ENCODE measurements around the gene DDX41.
A peak's percentile ranks its signal among the peaks of the same experiment; 100 is the strongest.
"Not testable (repeated sequence)": the region's sequence is repeated elsewhere in the genome, so short reads cannot be mapped to it uniquely, and the experiment has no call there.

Gene DDX41

DNA sequence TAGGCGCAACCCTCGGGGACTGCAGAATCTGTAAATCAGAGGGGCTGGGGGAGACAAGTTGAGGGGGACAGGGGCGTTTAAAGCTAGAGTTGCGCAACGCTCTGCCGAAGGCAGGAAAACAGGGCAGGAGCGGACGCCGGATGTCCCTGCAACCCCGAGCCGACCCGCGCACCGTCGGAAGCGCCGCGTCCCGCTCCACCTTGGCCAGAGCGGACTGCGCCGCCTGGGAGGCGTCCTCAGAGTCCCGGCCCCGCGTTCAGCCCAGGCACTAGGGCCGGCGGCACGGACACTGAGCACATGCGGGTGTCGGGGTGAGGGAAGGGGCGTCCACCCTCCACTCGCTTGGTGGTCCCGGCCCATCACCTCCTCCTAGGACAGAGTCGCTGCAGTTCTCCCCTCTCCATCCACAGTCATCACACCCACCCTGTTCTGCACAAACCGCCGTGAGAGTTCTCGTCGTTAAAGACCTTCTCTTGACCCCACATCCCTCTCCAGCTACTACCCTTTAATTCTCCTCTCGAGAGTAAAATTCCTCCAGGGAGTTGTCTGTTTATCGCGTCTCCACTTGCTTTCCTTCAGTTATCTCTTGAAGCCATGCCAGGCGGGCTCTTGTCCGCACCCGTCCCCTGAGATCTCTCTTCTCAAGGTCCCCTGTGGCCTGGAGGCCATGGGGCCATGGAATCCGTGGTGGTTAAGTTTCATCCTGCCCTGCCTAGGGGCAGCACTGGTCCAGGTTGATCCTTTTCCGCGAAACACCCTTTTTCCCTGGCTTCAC, 18.6 kb downstream of the DDX41 start:
- no peak for DNase-seq (ENCODE audit: low read depth, low spot score)

- DNase-seq (ENCODE audit: low read depth, low spot score), result peak; percentile 95
Measured at GRCh38 chr5:177497292-177498012, 19.3 kb downstream of the DDX41 start, which contains the start of gene PDLIM7. TSS of gene PDLIM7 (minus strand) at chr5:177497604. CDS start at chr5:177496512, 1,092 bp downstream.

DNA sequence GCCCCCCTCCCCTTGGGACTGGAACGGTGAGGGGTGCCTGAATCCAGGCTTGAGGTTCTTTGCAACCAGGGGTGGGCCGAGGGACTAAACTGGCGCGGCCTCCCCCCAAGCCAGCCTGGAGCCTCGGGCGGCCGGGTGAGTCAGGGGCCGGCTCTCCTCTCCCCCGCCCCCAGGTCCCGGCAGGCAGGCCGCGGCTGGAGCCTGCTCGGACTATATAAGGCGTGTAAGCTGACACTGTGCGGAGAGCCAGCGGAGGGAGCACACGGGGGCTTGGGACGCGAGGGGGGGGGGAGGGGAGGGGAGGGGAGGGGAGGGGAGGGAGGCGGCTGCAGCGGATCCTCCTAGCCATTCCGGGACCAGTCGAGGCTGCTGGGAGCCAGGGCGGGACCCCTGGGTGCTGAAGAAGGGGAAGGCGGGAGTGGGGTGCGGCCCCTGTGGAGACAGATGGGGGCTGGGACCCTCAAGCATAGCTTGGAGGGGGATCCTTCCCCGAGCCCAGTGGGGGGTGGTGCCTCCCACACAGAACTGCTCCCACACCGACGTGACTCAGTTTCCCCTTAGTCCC, 20.0 kb downstream of the DDX41 start:
- no peak for DNase-seq (ENCODE audit: low read depth, low spot score)

DNA sequence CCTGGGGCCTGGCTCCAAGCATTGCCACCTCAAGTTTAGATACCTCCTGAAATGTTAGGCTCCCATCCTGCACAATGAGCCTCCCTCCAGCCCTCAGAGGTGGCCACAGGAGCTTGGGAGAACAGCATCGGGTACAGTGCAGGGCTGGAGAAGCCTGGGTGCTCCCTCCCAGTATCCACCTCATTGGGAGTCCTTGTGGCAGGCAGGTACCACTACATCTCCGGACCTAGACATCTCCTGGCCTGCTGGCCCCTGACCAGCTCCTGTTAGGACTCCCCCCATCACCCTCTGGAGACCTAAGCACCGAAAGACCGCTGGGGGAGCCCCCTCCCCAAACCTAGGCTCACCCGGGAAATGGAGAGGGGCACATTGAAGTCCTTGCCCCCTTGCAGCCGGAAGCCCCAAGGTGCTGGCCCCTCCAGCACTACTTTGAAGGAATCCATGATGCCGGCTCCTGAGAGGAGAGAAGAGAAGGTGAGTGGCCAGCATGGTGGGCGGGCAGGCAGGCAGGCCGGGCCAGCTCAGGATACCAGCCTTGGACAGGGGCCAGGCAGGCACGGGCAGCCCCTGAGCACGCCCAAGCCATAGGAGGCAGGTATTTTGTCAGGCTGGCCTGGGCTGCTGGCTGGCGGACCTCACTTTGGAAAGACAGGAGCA, 20.6 kb downstream of the DDX41 start:
- DNase-seq (ENCODE audit: low read depth, low spot score), result no peak

- peak; percentile 89 for DNase-seq (ENCODE audit: low read depth, low spot score)
Measured at GRCh38 chr5:177495243-177496060, 21.3 kb downstream of the DDX41 start.

- DNase-seq (ENCODE audit: low read depth, low spot score), result no peak
Measured at GRCh38 chr5:177494346-177495195, 22.2 kb downstream of the DDX41 start.

DNA sequence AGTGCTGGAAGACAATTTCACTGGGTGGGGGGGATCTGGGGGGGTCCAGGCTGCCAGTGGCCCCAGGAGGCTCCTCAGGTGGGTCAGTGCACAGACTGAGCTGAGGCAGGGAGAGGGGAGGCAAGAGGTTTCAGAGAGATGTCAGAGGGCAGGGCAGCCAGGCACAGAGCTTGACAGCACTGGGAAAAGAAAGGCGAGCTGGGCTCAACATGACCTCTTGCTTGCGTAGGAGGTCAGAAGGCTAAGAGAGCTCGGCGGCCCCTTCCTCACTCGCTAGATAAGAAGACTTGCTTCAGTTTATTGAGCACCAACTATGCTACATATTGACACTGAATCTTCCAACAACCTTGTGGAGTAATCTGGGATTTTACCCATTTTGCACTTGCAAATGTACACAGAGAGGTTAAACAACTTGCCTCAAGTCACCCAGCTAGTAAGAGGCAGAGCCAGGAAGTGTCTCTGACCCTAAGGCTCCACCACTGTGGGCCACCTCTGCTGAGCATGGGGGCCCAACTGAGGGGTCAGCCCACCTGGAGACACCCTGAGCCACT, 22.9 kb downstream of the DDX41 start:
- no peak for DNase-seq (ENCODE audit: low read depth, low spot score)

GRCh38 chr5:177492841-177493240, 23.9 kb downstream of the DDX41 start:
- DNase-seq (ENCODE audit: low read depth, low spot score), result no peak

GRCh38 chr5:177491983-177492746, 24.6 kb downstream of the DDX41 start:
- no peak for DNase-seq (ENCODE audit: low read depth, low spot score)

- DNase-seq (ENCODE audit: low read depth, low spot score), result no peak
Measured at GRCh38 chr5:177491429-177491945, 25.3 kb downstream of the DDX41 start.

- DNase-seq (ENCODE audit: low read depth, low spot score), result no peak
Measured at GRCh38 chr5:177490992-177491391, 25.8 kb downstream of the DDX41 start.

- no peak for DNase-seq (ENCODE audit: low read depth, low spot score)
Measured at GRCh38 chr5:177490311-177490991, 26.3 kb downstream of the DDX41 start.

DNA sequence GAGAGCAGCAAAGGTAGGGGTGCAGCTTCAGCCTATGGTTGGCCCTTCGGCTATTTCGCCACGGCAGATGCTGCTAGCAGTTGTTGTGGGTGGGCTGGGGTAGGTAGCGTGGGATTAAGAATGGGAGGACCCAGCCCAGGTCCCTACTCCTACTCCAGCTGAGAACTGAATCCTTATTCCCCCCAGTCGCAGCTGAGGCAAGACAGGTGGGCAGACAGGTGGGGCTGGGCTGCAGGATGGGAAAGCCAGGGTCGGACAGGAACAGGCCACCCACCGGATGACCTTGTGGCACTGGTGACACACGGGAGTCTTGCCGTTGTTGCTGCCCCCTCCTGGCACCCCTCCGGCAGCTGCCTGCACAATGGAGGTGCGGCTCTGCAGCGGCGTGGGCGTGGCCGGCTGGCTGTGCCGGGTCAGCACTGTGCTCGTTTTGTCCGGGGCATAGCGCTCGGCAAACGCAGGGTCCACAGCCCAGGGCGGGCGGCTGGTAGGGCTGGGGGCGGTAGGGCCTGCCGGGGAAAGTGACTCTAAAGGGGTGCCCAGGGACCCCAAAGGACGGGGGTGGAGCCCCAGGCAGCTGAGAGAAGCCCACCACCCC, 27.5 kb downstream of the DDX41 start:
- DNase-seq (ENCODE audit: low read depth, low spot score), result no peak

- no peak for DNase-seq (ENCODE audit: low read depth, low spot score)
Measured at GRCh38 chr5:177487975-177488374, 28.8 kb downstream of the DDX41 start.

GRCh38 chr5:177487144-177487543, 29.6 kb downstream of the DDX41 start:
- DNase-seq (ENCODE audit: low read depth, low spot score), result no peak

DNA sequence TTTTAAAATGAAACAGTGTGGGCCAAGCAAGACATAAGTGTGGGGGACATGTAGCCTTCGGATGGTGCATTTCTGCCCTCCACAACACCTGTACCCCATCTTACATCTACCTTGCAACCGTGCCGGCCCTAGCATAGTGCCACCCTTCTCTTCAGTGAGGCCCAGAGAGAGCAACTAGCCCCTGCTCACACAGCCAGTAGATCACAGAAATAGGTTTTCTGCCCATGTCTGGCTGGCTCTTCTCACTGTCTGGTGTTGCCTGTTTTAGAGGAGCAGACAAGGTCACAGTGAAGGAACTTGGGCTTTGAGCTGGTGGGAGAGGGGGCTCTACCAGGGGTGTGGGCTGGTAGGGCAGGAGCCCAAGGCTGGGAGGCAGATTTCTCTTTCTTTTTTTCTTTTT, 30.5 kb downstream of the DDX41 start:
- DNase-seq (ENCODE audit: low read depth, low spot score), result no peak

DNA sequence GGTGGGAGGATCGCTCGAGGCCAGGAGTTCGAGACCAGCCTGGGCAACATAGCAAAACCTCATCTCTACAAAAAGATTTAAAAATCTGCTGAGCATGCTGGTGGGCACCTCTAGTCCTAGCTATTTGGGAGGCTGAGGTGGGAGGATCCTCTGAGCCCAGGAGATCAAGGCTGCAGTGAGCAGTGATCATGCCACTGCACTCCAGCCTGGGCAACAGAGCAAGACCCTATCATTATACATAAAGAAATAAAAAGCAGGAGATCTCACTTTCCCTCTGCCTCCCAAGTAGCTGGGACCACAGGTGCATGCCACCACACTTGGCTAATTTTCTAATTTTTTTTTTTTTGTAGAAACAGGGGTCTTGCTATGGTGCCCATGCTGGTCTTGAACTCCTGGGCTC, 31.0 kb downstream of the DDX41 start:
- not testable (repeated sequence) for DNase-seq (ENCODE audit: low read depth, low spot score)
